Stimulated activated CD8-positive, alpha-beta memory T cell treated with anti-CD3 and anti-CD28 coated beads, Interleukin-4, amount 100 ng/mL, for 48 hours (primary cell): ENCODE results near the gene SPEM2.

Experiments
- DNase-seq: peaks from one replicate; pipeline ENCODE4 v3.0.0-alpha.2; 2020

Gene SPEM2

DNA sequence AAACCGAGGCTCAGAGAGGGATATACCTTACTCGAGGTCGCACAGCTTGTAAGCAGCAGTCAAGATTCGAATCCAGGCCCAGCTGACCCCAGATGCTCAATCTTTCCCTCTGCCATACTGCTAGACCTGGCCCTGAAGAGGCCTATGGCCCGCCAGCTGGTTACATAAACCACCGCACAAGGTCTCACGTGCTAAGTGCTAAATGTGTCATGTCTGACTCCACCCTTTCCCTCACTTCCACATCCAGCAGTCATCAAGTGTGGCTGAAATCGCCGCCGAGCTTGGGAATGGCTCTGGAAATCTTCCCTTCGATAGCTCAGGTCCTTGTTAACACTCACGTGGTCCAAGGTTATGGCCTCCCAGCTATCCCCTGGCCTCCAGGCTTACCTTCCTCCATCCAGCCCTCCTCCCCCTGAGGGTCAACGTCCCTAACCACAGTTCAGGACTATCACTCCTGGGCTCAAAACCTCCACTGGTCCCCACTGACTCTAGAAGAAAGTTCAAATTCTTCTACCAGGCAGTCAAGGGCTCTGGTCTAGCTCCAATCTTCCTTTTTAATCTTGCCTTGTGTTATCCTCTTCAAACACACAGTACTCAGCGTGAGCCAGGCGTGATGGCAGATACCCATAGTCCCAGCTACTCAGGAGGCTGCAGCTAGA lies 50.5 kb downstream of the SPEM2 start:
- DNase-seq = no peak

- no peak for DNase-seq
Observed at GRCh38 chr17:7476494-7476893, 51.1 kb downstream of the SPEM2 start.

DNA sequence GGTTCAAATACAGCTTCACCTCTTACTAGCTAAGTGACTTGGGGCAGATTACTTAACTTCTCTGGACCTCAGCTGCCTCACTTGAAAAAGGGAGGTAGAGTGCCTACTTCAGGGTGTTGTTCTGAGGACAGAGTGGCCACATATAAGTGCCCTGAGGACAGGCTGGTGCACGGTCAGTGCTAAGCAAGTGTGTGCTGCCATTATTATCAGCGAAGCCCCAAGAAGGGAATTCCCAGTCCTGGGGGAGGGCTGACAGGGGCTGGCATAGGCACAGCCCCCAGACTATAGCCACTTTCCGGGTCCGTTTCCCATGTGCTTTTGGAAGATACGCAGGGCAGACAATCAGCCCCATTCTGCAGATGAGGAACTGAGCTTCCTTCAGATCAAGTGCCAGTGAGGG lies 51.5 kb downstream of the SPEM2 start:
- no peak for DNase-seq
